ENCODE data around the gene CACNA2D2. TPM values are rescaled to one million over a fixed set of nuclear protein-coding genes. Genes with fewer than 3 reads are reported as not detected.

CACNA2D2 gene
- total RNA-seq, 1 donor from 2014 or later, result 1.8 TPM

DNA sequence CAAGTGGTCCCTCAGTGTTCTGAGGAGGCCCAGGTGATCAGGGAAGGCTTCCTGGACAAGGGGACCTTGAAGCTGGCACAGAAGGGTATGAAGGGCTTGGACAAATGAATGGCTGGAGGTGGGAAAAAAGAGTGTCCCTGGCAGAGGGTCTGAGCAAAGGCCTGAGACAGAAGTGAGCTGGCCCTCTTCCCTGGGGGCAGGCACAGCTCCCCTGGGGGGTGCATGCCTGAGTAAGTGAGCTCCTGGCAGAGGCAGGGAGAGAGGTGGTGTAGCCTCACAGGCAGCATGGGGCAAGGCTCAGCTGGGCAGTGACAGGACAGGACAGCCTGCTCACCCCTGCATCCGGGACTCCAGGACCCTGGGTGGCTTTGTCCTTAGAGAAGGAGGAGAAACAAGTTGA lies 5.4 kb upstream of the CACNA2D2 start:
- intact Hi-C loops (cut with DNase I), result no loop called here
- DNase-seq (ENCODE audit: low spot score), result no peak
- no peak for ATAC-seq

DNA sequence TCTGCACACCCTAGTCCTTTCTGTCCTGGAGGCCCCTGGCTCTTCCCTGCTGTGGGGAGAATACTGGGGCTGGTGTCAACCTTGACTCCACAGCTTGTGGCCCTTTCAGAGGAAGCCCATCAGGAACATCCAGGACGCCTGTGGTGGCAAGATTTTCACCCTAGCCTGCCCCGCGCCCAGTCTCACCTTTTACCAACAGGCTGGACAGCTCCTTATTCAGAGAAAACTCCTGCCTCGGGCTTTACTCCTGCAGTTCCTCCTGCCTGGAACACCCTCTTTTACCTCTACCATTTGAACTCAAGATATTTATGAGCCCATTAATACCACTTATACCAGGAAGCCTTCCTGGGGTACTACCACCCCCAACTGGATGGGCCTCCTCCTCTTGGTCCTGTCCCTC lies 2.7 kb upstream of the CACNA2D2 start:
- DNase-seq (ENCODE audit: low spot score) (no peak), ATAC-seq (no peak)
- intact Hi-C loops (cut with DNase I), result no loop called here

DNA sequence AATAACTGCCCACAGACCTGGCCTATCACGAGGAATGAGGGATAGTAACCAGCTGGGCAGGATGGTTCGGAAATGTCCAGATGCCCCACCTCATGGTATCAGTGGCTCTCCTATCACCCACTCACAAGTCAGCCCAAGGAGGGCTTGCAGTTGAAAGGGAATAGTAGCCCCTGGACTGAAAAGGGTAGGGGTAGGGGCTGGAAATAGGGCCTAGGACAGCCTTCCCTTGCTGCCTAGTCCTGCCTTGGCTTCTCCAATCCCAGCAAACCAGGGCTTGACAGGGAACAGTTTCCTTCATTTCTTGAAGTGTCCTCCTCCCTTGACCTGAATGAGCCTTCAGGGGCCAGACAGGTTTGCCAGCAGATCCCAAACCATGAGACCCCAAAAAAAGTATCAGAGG lies 1.2 kb upstream of the CACNA2D2 start:
- intact Hi-C loops (cut with DNase I), result no loop called here
- ATAC-seq, result no peak

DNA sequence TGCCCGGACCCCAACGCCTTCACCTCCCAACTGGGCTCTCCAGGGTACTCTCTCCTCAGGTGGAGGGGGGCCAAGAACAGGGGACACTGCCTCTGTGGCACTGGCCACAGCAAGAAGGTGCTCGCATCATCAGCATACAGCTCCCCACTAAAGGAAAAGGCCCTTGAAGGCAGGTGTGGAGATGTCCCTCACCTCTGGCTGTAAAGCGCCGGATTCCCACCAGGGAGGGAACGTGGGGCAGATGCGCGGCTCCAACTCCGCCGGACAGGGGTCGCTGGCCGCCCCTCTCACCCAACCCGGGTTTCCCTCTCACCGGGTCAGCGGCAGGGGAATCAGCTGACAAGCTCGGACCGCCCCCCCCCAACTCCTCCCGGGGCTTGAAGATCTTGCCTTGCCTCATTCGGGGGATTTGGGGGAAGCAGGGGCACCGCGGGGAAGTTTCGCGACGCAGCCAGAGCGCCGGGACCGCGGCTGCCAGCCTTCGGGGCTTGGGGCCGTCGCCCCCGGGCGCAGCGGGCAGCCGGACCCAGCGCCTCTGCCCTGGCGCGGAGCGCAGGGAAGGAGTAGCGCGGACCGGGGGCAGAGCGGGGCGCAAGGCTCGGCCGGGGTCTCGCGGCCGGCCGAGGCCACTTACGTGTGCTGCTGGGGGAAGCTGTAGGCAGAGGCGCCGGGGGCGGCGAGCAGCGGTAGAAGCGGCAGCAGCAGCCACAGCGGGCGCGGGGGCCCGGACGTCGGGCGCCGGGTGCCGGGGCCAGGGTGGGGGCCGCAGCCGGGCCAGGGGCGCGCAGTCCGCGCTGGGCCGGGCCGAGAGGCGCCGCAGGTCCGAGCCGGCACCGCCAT lies 630 bp downstream of the CACNA2D2 start:
- intact Hi-C loops (cut with DNase I), result no loop called here
- DNase-seq (ENCODE audit: low spot score) (no peak), ATAC-seq (no peak)

More for the DNA sequence above, 1.2 kb upstream of the CACNA2D2 start:
- DNase-seq (ENCODE audit: low spot score), result no peak

DNA sequence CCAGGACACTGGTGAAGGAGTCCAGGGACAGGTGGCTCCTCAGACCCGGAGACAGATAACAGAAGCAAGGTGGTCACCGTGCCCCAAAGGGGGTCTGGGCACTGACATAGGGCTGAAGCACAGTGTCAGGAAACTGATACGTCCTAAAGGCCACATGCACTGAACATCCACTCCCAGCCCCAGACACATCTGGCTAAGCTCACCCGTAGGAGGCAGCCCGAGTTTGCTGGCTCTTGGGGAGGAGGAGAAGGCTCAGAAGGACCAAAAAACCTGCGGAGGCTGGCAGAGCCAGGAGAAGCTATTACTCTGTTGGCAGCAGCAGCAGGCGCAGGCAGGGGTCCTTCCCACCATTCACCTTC lies 1.2 kb downstream of the CACNA2D2 start:
- DNase-seq (ENCODE audit: low spot score) (no peak), ATAC-seq (no peak)
- intact Hi-C loops (cut with DNase I), result no loop called here

DNA sequence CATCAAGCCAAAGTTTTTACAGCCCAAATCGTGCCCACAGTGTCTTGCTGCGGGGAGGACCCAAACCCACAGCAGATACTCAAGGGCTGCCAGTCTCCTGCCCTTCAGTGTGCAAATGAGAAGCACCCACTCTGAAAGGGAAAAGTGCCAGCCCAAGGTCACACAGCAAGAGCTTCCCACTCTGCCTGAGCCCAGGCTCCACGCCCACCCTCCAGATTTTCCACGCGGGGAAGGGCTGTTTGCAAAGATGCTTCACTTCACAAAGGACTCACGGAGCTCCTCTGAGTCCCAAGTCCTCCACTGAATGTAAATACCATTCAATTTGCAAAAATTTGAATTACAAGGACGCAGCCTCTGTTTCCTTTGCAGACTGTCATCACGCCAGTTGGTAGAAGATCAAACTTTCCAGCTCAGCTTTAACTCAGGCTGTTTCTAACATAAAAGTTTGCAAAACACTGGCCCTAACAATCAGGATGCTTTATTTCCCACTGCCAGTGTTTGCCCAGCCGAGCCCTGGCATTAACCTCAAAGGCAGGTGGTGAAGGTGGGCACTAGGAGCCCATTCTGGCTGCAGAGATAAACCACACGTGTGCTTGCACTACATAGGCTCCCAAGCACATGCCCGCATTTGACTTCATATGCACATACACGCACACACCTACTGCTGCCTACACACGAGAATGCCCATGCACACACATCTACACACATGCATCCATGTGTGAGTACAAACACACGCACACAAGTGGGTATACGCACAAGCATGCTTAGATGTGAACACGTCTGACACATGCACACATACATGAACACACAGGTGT lies 7.6 kb downstream of the CACNA2D2 start:
- ATAC-seq (no peak), DNase-seq (ENCODE audit: low spot score) (no peak)
- intact Hi-C loops (cut with DNase I), result no loop called here

DNA sequence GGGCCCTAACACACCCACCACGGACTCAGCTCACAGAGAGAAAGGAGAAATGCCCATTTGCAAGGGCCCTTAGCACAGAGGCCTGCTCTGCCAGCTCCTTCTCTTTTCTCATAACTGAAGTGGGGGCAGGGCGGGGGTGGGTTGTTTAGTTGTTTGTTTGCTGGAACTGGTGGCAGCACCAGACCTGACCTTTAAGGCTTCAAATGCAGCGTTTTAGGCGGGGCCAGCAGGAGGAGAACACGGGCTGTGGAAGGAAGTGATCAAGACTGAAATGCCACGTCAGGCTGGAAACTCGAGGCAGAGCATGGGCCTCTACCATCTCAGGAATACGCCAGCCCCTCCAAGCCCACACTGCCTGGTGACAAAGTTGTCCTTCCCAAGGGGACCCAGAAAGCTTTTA lies 9.3 kb downstream of the CACNA2D2 start:
- DNase-seq (ENCODE audit: low spot score) (no peak), ATAC-seq (no peak)
- intact Hi-C loops (cut with DNase I), result no loop called here

DNA sequence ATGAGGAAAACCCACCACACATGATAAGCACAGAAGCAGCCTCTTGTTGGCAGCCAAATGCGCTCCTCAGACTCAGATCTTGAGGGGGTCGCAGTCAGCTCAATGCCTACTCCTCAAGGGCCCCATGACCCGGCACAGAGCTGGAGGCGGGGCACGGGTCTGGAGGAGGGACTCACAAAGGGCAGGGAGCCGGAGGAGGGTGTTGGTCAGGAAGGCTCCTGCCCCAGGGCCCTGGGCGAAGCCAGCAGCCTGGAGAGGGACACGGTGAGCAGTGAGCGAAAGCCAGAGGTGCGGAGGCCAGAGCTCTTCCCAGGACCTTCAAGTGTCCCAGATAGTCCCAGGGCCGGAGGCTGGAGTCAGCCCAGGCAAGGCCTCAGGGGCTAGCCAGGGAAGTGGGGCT lies 9.8 kb downstream of the CACNA2D2 start:
- DNase-seq (ENCODE audit: low spot score) (no peak), ATAC-seq (no peak)
- intact Hi-C loops (cut with DNase I), result no loop called here

DNA sequence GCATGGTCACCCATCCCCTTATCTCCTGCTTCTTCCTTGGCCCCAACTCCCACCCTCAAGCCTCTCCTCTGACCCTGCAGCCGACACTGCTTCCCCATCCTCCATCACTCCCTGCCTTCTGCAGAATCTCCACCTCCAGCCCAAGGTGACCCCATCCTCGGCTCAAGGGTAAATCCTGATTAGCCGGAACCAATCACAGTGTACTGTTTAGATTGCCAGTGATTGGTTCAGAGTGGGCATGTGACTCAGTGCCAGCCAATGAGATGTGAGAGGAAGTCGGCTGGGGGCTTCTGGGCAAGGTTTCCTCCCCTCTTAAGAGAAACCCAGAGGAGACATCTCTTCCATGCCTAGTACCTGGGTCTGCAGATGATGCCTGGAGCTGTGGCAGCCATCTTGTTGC lies 10.3 kb downstream of the CACNA2D2 start:
- DNase-seq (ENCODE audit: low spot score) (no peak), ATAC-seq (no peak)
- intact Hi-C loops (cut with DNase I), result no loop called here

DNA sequence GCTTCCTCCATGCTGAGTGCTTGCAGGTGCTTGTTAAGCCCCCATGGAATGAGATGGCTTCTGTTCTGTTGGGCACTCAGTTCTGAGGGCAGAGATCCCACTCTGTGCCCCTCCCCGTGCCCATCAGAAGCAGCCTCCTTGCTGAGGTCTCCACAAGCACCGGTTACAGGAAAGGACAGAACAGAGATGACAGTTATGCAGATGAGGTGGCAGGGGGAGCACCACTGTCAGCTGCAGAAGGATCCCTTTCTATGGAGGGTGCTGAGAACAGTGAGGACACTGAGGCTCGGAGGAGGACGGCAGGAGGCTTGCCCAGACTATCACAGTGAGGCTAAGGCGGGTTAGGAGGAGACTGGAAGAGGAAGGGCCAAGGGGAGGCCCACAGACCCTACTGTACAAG lies 12.4 kb downstream of the CACNA2D2 start:
- no peak for ATAC-seq
- intact Hi-C loops (cut with DNase I), result no loop called here
- no peak for DNase-seq (ENCODE audit: low spot score)

DNA sequence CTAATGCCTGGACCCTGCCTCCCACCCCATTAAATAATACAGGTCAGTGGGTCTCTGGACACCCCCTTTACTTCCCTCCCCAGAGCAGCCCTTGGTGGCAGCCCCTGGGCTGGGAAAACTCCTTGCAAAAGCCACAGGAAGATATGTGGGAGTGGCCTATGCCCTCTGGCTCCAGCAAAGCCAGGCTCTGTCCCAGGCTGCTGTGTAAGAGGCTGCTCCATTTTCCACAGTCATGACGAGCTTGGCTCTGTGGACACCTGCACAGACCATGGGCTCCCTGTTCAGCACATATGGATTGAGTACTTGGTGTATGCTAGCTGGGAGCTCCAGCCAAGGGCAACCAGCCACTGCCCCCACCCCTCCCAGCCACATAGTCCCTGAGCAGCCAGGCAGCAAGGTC lies 13.0 kb downstream of the CACNA2D2 start:
- ATAC-seq (no peak), DNase-seq (ENCODE audit: low spot score) (no peak)
- intact Hi-C loops (cut with DNase I), result no loop called here

DNA sequence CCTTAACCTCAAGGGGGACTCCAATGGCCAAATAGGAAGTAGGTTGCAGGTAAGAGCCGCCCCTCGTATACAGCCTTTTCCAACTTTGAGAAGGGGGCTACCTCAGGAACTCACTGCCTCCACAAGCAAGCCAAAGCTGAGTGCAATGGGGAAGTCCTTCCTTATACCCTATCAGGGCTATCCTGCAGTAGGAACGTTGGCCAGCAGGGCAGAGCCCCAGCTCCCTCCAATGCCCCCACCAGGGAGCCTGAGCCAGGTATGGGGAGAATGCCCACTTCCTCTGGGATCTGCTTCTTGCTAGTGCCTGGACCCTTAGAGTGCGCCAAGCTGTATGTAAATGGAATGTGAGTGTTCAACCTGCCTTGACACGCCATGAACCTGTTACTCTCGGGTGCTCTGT lies 16.3 kb downstream of the CACNA2D2 start:
- no peak for DNase-seq (ENCODE audit: low spot score)
- no peak for ATAC-seq
- intact Hi-C loops (cut with DNase I), result no loop called here

DNA sequence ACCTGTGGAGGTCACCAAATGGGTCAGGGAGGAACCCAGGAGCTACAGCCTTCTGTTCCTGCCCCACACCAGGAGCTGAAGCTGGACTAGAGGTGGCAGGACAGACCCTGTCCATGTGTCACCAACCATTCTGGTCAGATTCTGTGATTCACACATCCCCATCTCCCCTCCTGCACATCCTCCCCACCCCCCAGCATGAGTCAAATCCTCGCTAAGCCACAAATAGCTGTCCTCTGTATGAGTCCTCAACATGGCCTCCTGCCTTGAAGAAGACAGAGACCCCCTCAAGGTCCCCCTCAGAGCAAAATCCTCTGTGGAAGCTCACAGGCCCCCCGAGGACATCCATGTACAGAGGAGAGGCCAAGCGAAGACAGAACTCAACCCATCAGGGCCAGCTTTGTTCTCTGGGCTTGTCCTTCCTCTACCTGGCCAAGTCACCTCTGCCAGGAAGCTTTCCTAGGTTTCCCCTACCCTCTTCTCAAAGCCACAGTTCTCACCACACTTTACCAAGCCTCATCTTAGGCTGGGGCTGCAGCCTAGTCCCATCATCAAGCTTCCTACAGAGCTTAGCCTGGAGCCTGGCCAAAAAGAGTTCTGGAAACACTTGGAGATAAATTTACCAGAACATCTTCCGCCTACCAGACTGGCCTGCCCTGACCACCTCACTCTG lies 17.1 kb downstream of the CACNA2D2 start:
- ATAC-seq (no peak), DNase-seq (ENCODE audit: low spot score) (no peak)
- intact Hi-C loops (cut with DNase I), result no loop called here

DNA sequence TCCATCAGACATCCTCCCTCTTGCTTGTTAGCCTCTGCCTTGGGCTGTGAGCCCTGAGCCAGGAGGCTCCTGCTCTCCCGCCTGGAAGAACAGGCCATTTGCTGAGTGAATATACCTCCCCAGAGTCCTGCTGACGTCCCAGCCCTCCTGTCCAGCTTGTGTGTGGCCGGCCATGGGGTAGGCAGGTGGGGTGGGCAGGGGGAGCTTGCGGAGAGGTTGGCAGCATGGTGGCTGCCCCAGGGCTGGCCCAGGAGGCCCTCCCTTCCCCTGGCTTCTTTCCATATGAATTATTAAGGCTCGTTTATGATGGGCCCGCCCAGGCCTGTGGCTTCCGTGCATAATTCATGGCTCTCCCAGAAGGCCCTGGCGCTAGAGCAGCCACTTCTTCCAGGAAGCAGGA lies 18.7 kb downstream of the CACNA2D2 start:
- ATAC-seq, result no peak
- intact Hi-C loops (cut with DNase I), result no loop called here

DNA sequence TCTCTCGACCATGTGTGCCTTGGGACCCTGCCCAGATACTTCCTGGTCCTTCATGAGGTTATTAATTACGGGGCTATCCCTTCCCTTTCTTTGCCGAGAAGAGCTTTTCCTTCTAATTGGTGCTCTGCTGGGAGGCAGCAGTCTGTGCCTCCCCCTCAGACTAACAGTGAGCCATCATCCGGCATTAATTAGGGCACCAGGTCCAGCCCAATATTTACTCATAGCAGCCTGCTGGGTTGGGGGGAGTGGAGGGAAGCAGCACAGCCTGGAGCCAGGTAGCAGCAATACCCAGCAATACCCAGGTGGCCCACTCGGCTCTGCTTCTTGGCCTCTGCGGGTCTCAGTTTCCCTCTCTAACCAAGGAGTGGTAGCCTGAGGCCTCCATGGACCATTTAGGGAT lies 20.1 kb downstream of the CACNA2D2 start:
- intact Hi-C loops (cut with DNase I), result no loop called here
- ATAC-seq (no peak), DNase-seq (ENCODE audit: low spot score) (no peak)

More for the DNA sequence above, 18.7 kb downstream of the CACNA2D2 start:
- DNase-seq (ENCODE audit: low spot score), result no peak

DNA sequence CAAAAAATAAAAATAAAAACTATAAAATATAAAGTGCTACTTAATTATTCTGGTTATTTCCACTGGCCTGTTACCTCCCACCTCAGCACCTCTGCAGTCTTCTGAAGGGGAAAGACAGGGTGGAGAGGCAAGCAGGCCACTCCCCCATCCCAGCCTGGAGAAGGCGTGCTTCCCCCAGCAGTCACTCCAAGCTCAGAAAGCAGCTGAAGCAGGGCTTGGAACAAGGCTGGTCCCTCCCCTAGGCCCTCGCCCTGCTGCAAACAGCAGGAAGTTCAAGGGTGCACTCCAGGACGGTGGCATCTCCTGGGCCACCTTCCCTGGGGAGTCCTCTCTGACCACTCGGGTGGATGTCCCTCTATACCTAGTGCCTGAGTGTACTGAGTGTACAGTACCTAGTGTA lies 21.4 kb downstream of the CACNA2D2 start:
- DNase-seq (ENCODE audit: low spot score), result no peak
- intact Hi-C loops (cut with DNase I), result no loop called here
- no peak for ATAC-seq

DNA sequence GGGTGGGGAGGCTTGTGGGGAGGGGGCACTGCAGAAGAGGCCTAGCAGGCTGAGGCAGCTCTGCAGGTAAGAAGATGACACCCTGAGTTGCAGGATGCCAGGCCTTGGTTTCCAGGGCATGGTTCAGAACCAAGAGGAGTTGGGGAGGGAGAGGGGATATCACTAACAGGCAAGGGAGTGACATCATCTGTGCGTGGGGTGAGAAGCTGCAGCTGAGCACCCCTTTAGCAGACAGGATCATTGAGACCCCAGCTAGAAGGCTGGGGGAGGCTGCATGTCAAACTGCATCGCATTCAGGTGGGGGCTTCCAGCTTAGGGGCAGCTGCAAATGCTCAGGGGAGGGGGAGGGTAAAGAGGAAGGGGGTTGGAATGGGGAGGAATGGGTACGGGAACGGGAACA lies 23.0 kb downstream of the CACNA2D2 start:
- no peak for ATAC-seq
- no peak for DNase-seq (ENCODE audit: low spot score)
- intact Hi-C loops (cut with DNase I), result no loop called here

DNA sequence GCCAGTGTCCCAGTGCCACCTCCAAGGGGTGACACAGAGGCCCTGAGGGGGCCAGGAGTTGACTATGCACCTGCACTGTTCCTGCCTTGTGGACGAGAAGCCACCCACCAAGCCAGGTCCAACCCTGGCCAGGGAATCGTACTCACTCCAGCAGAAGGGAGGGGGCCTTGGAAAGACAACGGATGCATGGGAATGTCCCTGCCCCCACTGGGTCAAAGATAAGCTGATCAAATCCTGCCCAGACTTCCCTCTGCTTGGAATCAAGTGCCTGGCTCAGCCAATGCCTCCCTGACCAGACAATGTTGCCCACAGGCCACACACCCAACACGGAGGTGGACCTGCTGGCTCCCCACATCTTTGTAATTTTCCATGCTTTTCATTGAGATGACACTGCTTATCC lies 23.9 kb downstream of the CACNA2D2 start:
- intact Hi-C loops (cut with DNase I), result no loop called here
- DNase-seq (ENCODE audit: low spot score), result no peak
- no peak for ATAC-seq

DNA sequence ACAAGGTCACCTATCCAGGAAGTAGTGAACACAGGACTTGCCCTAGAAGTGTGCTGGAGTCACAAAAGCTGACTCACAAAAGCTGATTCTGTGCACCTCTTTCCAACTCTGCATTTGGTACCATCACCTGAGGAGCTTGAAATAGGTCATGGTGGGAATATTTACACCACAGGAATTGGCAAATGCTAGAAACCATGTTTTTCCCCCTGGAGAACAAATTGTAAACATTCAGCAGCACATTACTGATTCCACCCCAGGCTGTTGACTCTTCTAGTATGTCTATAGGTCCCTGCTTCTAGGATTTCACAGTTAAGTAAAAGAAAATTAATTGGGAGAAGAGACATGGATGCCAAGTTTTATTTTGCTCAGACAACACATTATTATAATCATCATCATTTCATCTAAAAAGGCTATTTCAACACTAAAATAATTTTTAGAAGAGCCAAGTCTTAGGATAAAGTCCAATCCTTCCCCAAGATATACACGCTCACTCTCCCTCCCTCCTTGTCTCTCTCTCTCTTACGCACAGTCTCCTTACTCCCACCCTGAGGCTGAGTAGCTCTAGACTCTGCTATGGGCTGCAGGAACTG lies 24.7 kb downstream of the CACNA2D2 start:
- intact Hi-C loops (cut with DNase I), result no loop called here
- no peak for ATAC-seq
- no peak for DNase-seq (ENCODE audit: low spot score)

DNA sequence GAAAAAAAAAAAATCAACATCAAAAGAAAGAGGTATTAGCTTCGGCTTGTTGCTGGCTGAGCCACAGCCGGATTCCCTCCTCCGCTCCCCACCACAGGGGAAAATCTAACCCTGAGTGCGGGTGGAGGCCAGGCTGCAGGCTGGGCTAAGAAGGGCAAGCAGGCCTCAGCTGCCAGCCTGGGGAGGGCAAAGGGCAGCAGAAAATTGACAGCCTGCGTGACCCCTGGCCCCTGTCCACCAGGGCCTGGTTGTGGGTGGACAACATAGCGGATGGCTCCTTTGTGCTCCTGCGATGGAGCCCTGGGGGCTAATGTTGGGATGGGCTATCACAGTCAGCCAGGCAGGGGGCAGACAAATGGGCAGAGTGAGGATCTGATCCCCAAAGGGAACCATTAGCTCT lies 25.4 kb downstream of the CACNA2D2 start:
- intact Hi-C loops (cut with DNase I), result no loop called here
- ATAC-seq (no peak), DNase-seq (ENCODE audit: low spot score) (no peak)
